ENCODE results near the gene USB1.

Gene USB1

GRCh38 chr16:57970319-57970718, 30.9 kb upstream of the USB1 start:
- no peak for TF ChIP-seq CTCF (IDR thresholded peaks at IDR 0.05)

DNA sequence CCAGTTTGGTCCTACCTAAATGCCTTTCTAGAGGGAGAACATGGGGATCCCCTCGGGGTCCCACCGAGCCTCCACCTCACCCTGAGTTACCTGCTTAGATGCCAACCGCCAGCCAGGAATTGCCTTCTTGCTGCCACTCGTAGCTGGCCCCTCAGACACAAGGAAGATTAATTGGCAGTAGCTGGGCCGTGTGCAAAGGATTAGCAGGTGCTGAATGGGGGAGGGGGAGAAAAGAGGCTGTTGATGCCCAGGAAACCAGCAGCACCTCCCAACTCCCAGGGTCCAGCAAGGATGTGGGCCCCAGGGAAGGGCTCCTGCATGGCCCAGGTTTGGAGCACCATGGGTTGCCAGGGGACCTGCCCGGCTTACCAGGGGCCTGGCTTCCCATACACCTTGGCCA, 30.2 kb upstream of the USB1 start, which contains the start of gene CNGB1:
Gene CNGB1, minus strand, starts transcription at position 159 of the 400 bp plus-strand sequence. CDS start 3,842 bp downstream, outside the sequence.
- TF ChIP-seq CTCF (IDR thresholded peaks at IDR 0.05) = no peak

- TF ChIP-seq CTCF (IDR thresholded peaks at IDR 0.05) = no peak
Measured at GRCh38 chr16:57971848-57972247, 29.4 kb upstream of the USB1 start.

GRCh38 chr16:57972306-57972705, 28.9 kb upstream of the USB1 start:
- TF ChIP-seq CTCF (IDR thresholded peaks at IDR 0.05) = no peak

DNA sequence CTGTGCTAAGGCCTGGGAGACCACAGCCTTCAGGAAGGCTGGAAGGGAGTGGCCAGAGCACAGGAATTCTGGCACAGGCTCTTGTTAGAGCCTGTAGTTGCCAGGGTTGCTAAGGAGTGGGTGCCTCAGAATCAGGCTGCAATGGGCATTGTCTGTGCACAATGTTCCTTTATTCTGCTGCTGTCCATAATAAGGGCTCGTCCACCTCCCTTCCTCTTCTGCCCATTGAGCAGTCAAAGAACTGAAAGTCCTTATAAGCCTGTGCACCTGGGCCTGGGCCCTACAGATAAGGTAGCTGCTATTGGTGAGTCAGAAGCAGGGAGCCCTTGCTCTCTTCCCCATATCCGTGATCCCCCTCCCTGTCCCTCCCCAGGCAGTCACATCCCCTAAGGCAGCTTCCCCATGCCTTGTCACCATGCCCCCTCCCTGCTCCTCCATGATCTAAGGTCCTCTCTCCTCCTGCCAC, 24.8 kb upstream of the USB1 start:
- no peak for TF ChIP-seq CTCF (IDR thresholded peaks at IDR 0.05)

- TF ChIP-seq CTCF (IDR thresholded peaks at IDR 0.05) = no peak
Measured at GRCh38 chr16:57977418-57978069, 23.7 kb upstream of the USB1 start.

DNA sequence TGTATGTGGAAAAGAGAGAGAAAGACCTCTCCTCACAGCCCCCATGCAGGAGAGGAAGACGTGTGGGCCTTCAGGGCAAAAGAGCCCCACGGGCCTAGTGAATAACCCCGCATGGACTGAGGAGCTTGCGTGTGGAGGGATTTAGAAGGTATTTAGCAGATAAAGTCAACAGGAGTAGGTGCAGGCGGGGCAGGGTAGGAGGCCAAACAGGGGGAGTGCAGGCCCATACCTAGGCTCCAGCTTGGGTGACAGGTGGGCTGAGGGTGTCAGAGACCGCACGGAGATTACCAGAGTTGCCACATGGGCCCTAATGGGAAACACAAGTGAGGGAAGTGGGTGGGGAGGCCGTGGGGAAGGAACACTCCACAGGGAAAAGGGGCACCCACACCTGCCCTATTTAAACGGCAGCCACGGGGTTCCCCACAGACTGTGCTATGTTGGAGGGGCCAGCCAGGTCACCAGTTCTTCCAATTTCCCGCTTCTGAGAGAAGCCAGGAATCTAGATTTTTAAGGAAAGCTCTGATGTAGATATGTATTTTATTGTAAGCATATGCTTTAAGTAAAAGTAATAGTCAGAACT, 22.1 kb upstream of the USB1 start:
- no peak for TF ChIP-seq CTCF (IDR thresholded peaks at IDR 0.05)

All from LNCAP (cell line).